Embryonic facial prominence (tissue), 1 donor: ENCODE data around the gene COL5A2.

Experiments
- DNase-seq: peaks from one replicate; pipeline ENCODE4 v3.0.0-alpha.2; 2016; ENCODE audit errors: extremely low spot score

Gene COL5A2

DNA sequence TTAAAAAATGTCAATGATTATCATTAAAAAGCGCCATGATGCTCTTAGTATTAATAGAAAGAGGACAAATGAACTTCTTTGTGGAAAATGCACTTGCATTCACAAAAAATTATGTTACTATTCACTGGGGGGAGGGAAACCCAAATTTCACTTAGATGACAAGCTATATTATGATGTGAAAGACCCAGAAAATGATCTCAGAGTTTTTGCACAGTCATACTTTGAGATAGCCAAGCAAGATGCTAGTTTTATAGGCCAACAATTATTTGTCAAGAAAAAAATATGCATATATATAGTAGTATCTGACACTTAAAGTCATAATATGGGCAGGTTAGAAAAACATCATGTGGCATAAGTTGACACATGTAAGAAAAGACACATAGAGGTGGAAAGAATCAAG lies 31.6 kb downstream of the COL5A2 start:
- DNase-seq = no peak

DNA sequence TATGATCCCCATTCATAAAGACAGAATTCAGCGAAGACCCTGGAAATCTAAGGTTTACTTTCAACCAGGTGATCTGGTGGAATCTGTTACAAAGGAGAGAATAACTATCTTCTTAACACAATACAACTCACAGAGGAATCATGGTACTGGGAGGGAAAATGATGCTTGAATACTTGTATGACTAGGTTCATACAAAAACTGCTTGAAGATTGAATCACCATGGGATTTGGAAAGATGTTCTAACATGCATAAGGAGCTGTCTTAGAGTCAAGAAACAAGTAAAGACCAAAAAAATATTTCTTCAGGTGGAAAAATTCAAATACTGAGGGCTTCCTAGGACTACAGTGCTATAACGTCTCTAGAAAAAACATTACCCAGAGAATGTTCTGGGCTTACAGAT lies 32.2 kb downstream of the COL5A2 start:
- no peak for DNase-seq

DNA sequence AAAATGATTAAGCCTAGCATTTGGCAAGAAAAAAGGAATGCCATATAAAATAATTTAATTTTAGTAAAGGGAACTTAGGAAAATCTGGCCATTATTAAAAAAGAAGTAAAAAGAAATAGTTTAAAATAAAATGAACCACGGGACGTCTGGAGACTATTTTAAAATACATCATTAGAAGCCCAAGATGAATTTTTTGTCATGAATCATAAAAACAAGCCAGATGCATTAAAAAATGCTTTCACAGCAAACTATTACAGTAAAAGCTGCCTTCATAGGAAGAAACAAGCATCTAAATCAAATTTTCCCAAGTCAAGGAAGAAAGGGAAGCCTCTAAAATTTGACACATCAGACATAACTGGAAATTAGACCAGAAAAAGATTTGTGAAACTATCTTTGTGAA lies 33.0 kb downstream of the COL5A2 start:
- DNase-seq = no peak

DNA sequence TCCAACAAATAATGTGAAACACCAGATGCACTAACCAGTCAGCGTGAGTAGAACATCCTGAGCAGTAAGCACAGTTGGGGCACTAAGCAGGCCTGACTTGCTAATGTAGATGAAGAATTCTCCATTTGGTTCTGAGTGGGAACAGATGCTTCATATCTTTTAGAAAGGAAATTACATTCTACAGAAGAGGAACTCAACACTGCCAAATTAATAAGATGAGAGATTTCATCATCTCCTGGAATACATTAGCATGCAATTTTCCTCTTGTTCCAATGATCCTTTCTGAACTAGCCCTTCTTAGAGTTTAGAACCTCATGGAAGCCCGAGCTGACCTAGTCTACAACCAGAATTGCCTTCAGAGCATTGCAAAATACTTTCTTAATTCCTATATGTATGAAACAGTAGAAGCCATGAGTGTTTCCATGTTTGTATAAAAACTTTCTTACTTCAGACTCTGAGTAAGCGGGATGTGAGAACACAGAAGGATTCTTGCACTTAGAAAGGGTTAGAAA lies 34.8 kb downstream of the COL5A2 start:
- DNase-seq = no peak

DNA sequence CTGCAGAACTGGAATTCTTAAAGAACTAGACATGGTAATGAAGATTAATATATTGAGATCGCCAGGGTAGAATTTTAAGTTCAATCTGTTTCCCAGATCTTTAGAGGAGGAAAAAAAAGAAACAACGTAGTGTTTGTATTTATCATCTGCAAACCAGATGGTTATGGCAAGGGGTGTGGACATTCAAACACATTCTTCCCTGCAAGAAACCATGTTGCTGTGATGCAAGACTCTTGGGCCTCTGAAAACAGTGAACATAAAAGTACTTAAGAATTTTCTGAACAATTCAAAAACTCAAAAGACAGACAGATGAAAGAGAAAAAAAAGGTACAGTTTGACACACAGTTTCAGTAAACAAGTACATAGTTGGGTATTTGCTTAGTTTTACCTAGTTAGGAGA lies 35.6 kb downstream of the COL5A2 start:
- DNase-seq = peak; percentile 22

DNA sequence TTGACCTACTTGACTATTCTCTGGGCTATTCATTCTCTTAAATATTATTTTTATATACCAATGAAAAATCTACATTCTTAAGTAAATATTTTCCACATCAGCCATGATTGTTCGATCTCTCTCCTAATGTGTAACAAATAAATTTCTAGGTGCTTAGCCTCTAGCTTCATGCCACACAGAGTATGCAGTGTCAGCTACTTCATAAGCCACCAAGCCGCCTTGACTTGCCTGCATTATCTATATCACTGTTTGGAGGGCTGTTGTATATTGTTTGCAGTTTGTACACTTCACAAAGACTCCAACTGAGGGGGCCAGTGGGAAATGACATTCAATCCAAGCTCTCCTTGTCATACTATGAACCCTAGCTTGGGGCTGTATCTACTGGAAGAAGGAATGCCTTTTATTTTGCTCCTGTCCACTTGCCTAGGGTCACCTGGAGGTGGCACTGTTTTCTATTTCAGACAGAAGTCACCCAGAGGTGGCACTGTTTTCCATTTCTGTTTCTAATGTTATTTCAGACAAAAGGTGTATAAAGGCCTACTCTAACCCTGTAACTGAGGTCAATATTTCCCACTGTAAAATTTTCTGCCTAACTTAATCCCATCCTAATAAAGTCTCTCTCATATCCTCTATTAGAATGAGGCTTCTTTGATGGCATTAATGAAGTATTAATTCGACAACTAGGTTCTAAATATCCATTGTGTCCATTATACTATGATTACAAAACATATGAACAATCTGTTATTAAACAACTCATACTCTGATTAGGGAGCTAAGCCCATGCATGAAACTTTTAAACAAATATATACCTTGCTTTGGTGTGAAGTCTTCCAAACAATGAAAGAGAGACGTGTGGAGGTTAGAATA lies 36.4 kb downstream of the COL5A2 start:
- DNase-seq = no peak

DNA sequence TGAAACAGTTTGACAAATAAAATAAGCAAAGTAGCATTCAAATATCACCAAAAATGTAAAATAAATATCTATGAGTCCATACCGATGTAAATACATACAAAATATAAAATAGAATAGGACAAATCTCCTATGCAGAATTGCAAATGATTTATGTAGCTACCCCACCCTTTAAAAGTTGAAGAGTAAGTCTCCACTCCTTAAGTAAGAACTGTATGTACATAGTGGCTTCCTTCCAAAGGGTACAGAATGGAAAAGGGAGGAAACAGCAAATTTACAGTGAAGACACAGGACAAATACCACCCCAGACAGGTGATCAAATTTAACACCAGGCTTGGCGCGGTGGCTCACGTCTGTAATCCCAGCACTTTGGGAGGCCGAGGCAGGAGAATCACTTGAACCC lies 40.8 kb downstream of the COL5A2 start:
- DNase-seq = no peak

DNA sequence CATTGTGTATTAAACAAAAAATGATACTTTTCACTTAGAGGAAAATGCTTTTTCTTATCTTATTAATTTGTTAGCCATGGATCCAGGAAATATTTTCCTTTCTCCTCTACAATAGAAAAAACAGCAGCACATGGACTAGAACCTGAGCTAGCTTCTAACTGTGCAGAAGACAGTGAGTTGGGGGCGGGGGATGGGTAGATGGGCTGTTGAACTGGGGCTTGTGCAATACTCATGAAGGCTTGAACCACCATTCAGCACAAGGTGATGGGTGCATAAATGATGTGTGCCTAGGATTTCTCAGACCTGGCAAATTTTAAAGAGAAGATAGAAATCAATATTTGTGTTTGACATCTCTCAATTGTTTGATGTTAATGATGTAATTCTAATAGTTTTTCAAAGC lies 42.0 kb downstream of the COL5A2 start:
- DNase-seq = no peak

DNA sequence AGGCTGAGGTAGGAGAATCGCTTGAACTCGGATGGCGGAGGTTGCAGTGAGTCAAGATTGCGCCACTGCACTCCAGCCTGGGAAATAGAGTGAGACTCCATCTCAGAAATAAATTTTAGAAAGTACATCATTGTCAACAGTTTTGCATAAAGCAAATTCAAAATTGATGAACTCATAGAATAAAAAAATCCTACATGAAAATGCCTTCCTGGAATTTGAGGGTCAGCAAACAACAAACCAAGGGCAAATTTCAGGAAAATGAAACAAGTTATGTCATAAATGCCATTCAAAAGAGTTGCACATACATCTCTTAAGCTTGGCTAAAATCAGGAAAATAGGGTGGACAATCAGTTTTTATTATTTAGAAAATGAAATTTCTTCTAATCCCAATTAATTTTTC lies 45.1 kb downstream of the COL5A2 start:
- DNase-seq = no peak

DNA sequence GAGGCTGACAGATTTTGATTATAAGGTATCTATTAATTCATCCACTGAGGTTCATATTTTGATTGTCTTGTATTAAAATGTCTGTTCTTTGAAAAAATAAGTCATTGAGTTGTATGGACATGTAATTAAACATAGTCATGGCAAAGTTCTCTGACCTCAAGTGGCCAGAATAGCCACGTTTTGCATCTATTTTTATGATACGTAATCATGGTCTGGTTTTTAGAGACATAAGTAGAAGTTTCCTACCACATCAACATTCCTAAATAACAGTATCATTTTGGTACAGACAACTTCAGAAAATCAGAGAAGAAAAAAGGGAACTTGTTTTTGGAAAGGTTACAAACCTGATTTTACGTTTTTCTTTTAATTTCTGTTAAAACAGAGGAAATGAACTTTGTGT lies 47.6 kb downstream of the COL5A2 start:
- no peak for DNase-seq

DNA sequence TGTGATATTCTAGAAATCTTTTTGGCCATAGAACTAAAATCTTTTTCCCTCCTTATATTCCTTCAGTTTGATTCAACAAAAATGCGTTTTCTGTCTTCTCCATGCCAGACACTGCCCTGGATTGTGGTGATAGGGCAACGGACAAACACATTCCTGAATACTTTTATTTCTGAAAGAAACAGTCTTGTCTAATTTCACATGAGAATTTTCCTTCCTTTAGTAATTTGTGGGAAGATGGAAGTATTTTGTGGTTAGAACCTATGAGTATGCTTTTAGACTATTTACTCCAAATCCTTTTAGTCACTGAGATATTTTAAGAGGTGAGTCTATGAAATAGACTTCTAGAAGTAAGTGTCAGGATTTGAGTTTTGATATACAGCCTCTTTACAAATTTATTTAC lies 49.6 kb downstream of the COL5A2 start:
- no peak for DNase-seq

DNA sequence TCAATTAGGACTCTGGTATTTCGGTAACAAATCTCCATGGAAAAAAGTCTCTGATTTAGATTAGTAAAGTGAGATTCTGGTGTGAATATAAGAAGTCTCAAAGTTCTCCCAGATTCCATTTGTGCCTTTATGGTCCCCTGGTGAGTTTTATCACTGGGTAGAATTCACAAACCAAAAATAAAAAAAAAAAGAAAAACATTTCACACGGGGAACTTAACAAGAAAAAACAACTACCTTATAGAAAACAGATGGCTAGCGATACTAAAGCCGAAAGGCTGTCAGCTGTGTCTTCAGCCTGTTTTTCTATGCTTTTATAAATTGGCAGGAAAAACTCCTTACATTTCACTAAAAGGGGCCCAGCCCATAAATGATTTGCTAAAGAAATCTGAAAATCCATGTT lies 50.6 kb downstream of the COL5A2 start:
- DNase-seq = peak; percentile 45

DNA sequence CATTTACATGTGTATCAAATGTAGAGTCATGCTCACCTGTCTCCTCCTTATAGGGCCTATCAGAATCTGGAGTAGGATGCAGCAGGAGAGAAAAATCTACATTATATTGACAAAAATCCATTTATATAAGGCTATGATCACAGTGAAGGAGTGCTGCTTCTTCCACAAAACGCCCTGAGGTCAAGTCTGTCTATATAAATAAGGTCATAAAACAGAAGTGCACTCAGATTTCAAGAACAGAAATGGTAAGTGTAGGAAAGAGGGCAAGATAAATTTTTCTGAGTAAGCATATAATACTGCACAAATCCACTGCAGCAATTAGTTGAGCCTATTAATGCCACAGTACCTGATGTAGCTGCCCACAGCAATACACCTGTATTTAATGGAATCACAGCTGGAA lies 51.8 kb downstream of the COL5A2 start:
- DNase-seq = no peak

DNA sequence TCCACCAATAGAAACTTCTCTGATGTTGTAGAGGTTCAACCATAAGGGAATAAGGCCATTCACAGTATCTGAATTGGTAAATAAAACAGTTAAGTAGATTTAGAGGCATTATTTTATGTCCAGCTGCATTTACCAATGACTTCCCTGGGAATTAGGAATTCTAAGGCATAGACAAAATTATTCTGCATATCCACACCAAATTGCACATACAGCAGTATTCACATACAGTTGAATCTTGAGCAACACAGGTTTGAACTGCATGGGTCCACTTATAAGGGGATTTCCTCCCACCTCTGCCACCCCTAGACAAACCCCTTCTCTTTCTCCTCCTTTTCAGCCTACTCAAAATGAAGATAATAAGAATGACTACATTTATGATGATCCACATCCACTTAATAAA lies 54.4 kb downstream of the COL5A2 start:
- DNase-seq = no peak

DNA sequence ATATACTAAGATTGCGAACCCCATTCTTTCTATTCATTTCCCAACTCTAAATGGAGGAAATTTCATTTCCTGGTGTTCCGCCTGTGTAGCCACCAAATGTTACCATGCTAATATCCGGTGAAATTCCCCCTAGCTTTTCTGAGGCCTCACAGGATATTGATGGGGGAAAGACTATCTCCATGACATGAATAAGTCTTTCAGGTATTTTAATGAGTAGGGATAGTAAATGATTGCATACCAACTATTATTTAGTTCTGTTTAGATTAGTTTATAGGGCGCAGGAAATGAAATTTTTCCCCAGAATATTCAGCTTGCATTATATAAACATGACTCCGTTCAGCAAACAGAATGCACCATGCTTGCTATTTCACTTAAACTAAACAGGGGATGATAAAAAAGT lies 55.4 kb downstream of the COL5A2 start:
- DNase-seq = no peak

DNA sequence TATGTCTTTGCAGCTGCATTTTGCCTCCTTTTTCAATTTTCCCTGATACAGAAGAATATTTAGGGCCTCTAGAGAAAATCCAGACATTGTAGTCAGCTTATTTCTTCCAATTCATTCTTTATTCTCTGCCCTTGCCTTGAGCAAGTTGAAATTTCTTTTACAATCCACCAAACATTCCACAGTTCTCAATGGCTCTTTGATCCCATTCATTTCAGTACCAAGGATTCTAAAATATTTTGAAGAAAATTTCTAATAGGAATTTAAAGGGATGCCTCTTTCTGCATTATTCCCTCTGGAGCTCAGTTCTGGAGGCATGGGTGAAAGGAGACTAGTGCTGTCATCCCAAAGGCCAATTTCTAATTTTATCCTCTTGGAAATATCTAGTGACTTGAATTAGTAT lies 61.2 kb downstream of the COL5A2 start:
- no peak for DNase-seq

DNA sequence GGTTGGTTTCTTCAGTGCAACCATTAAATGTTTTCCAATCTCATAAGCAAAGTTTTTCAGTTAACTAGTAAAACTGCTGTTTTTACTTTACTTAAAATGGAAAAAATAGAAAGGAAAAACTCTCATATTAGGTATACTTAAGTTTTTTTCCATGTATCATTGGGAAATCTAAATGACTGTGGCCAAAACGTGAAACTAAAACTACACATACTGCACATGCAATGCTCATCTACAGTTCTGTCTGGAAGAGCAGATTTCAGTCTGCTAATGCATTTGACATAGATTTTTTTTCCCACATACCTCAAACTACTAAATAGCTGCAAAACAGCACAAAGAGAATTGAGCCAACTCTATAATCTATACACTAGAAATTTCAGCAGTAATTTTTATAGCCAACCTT lies 62.6 kb downstream of the COL5A2 start:
- DNase-seq = no peak

DNA sequence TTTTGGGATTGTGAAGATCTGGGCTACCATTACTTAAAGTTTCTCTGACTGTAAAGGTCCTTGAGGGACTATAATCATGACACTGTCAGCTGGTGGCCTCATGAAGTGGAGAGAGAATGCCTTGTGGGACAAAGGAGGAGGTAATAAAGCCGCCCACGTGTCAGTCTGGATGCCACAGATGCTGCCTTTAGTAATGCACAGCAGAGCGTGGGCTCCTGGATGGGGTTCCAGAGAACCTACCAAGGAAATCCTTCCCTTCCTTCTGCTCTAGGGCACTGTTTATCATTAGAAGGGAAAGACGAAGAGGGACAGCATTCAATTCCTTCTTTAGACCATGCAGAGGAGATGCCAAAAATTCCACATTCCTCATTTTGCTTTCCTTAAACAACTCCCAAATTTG lies 63.5 kb downstream of the COL5A2 start:
- no peak for DNase-seq

DNA sequence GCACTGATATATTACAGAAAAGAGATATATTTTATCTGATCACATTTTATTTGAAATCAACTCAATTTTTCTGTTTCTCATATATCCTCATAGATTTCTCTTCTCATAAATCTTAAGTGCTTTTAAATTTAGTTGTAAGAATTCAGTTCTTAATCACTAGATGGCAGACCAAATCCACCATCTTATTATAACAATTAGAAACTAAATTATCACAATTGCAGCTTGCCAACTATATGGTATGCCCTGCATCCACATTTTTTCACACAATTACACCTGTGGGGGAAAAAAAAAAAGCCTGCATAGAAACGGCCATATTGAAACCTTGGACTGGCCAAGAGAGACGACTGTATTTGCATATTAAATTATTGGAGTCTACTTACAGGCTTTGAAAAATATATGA lies 64.4 kb downstream of the COL5A2 start:
- no peak for DNase-seq

DNA sequence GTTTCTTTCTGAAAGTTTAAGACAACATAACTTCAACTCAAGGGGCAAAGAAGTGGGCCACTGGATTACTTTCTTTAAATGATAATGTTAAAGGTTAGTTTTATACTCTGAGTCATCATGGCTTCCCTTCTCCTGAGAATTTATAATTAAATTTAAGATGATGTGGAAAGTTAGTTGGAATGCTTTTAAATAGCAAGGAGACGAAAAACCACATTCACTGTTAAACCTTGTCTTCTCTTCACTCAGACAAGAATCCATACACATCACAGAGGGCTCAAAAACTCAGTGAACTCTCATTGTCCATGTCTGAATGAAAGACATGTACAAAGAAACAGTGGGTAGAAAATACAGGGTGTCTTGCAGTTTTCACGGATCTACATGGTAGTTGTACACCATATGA lies 65.6 kb downstream of the COL5A2 start:
- no peak for DNase-seq

DNA sequence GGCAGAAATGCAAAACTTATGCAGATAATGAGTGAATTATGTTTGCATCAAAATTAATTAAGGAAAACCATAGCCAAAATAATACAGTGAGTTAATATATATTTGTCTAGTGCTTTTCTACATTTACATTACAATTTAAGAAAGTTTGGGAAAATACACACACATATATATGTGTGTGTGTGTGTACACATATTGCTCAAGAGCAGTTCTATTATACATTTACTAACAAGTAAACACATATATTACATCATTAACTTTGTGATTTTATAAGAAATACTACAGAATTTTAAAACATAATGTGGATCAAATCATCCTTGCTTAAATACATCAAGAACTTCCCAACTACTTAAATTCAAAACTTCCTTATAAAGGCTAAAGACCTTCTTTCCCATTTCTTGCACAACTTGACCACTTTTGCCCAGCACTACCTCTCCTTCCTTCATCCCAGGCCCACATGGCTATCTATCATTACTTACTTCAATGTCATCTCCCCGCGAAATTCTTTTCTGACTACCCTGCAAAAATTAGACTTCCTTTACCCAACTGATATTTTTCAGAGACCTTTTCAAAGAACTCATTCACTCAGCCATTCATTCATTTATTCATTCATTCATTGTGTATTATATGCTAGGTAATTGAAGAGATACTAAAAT lies 68.4 kb downstream of the COL5A2 start:
- DNase-seq = no peak

DNA sequence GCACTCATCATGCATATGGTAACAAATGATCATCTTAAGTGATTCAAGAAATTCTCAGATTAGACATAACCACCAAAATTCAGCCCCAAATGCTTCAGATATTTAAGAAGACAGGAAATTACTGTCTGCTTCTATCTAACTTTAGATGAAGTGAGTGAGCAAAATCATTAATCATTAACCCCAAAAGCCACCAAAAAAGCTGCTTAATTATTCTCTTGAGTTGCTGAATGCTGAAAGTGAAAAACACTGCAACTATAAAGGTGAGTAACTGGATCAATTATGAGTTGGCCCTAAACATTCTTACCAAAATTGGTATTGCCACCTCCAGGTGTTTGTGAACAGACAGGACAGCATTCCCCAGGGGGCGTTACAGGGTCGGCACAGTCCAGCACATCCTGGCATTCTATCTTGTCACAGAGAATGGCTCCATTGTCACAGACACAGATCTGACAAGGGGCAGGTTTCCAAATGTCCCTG lies 69.6 kb downstream of the COL5A2 start:
- DNase-seq = no peak

DNA sequence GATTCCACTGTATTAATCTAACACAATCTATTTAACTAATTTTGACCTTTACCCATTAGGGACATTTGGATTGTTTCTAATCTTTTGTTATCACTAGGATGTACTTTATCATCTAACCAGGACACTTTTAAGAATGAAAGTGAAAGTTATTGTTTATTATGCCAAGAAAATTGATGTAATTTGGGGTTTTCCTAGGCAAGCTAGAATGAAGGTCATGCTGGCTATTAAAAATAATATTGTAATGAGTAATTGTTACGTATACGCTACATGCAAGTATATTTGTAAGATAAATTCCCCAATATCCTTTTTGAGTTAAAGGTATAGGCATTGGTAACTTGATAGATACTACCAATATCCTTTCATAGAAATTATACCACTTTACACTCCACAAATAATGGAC lies 74.6 kb downstream of the COL5A2 start:
- no peak for DNase-seq
